Forelimb muscle (tissue), 1 donor: Measurements from ENCODE around the gene ZNF536. TPM values are rescaled to one million over a fixed set of nuclear protein-coding genes. Genes with fewer than 3 reads are reported as not detected.
"Not testable (repeated sequence)": the region's sequence is repeated elsewhere in the genome, so short reads cannot be mapped to it uniquely, and the experiment has no call there.

ENCODE experiments used
- DNase-seq: peaks from one replicate; pipeline ENCODE4 v3.0.0-alpha.2; 2013; ENCODE audit warnings: low read depth
- polyA plus RNA-seq: library from polyadenylated mRNA; unstranded; fragments of 120-200 nt; gene quantifications from one replicate; pipeline ENCODE4 v1.2.1, GENCODE V29; 2013; ENCODE audit not compliant: insufficient read length

Gene ZNF536
- polyA plus RNA-seq, 1 donor: 2.3 TPM

DNA sequence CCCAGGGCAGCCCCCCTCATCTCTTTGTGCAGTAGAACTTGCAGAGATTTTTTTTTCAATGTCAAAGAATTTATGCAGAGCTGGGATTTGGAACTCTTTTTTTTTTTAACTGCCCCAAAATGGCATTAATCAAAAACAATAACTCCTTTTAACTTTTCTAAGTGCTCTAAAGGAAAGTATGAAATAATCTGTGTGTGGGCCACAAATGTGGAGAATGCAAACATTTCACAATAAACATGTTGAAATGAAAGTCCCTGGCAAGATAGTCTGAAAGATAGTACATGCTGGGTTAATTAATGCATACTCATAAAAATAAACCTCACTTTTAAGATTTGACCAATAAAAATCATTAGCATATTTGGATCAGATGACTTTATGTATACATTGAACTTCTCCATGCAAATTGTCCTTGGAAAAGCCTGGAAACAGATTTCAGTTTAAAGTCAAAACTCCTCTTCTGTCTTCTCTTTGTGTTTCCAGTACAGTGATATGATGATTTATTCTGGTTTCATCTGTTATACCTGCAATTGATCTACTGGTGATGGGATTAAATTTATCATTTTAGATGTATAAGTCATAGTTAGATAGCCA lies 30.5 kb upstream of the ZNF536 start:
- DNase-seq: no peak

DNA sequence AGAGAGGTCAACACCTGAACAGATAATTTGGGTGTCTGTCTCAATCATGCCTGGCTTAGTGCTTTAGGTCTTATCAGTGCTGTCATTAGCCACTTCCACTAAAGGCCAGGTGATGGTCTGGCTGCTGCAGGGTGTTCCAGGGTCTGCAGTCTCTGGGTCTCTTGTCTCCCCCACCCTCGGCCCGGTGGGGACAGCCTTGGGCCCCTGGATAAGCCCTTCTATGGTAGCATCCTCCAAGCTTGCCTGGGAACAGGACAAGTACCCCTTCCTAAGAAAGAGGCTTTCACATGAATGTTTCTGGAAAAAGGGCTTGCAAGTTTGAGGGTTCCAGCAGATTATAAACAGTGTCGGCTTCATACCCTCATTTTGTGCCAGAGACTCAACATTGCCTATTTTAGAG lies 29.3 kb upstream of the ZNF536 start:
- no peak for DNase-seq

- DNase-seq: no peak
Observed at GRCh38 chr19:30344446-30345425, 27.4 kb upstream of the ZNF536 start.

- DNase-seq: no peak
Observed at GRCh38 chr19:30345686-30346085, 26.5 kb upstream of the ZNF536 start.

DNA sequence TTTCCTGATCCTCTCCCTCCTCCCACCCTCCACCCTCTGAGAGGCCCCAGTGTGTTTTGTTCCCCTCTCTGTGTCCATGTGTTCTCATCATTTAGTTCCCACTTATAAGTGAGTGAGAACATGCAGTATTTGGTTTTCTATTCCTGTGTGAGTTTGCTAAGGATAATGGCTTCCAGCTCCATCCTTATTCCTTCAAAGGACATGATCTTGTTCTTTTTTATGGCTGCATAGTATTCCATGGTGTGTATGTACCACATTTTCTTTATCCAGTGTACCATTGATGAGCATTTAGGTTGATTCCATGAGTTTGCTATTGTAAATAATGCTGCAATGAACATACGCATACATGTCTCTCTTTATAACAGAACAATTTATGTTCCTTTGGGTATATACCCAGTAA lies 25.7 kb upstream of the ZNF536 start:
- not testable (repeated sequence) for DNase-seq

DNA sequence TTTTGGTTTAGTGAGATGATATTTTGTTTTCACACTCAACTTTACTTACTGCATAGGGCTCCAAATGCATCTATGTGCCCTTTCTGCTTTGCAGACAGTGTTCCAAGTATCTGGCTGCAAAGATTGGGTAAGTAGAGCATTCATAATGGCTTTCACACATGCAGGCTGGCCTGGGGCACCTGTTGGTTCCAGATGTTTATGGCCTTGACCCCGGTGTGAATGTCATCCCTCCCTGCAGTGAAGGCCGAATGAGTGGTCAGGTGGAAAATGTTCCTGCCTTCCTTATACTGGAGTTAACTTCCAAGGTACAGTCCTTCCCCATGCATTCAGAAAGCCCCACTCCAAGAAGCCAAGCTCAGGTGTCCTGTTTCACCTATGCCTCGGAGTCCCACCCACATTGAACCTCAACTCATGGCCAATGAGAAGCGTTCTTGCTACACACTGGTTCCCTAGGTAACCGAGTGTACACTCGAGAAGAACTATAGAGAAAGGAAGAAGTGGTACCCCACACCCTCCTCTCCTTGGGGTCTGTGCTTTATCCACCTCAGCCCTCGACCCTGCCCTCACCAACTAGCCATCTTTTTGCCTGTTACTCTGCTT lies 23.0 kb upstream of the ZNF536 start:
- no peak for DNase-seq

- DNase-seq: no peak
Observed at GRCh38 chr19:30350692-30351663, 21.2 kb upstream of the ZNF536 start.

GRCh38 chr19:30351774-30352173 lies 20.4 kb upstream of the ZNF536 start:
- no peak for DNase-seq

DNA sequence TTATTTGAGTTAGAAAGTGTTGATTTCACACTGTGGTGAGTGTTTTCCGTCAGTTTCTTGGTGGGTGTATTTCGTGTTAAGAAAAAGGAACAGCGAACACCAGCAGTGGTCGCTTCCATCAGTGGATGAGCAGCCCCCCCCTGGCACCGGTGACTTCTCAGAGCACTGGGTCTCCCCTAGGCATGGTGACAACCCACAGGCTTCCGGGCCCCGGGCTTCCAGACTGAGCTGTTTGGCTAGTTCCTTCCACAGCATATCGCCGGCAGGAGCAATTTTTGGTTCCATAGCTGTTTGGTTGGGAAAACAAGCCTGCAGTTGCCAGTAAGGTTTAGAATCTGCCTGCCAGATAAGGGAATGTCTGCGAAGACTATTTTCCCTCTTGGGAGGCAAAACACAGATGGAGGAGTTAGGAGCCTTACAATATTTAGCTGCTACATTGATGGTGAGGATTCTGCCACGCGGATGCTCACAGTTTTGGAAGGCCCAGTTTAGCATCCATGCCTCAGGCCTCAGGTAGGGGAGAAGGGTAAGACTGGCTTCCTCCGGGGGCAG lies 18.7 kb upstream of the ZNF536 start:
- DNase-seq: no peak

- no peak for DNase-seq
Observed at GRCh38 chr19:30355586-30355985, 16.6 kb upstream of the ZNF536 start.

DNA sequence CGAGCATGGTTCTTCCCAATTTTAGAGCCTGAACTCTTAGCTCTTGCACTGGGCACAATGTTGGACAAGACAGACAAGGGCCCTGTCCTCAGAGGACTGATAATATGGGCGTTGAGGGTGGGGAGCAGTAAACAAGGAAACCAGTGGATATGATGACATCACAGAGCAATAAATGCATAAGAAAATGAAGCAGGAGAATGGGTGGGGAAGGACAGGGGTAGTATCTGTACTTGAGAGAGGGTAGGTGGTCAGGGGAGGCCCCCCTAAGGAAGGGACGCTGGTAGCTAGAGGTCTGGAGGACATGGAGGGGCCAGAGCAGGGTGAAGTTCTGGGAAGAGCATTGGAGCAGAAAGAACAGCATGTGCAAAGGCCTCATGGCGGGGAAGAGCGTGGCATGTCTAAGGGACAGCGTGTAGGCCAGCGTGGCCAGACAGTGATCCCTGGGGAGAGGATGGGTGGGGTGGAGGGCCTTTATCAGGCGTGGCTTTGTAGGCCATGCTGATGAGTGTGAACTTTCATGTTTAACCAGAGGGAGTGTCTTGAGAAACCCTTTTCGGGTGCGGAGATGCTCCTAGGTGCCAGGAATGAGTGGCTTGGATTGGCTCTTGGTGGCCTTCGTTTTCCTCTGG lies 15.1 kb upstream of the ZNF536 start:
- no peak for DNase-seq

- no peak for DNase-seq
Observed at GRCh38 chr19:30357580-30357954, 14.6 kb upstream of the ZNF536 start.

DNA sequence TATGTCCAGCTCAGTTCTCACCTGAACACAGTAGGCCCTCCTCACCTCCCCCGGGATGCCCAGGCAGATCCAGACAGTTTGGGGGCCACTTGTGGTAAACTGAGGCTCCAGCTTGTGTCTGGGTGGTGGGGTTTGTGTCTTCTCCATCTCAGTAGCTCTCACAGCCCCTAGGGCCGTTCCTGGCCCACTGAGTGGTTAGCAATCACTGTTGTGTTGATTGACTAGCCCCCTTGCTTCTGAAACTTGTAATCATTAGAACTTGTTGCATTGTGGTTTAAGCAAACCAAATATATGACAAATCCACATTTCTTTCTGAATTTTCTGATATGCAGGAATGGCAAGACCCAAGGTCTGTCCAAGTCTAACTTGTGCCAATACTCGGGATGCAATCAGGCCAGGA lies 13.9 kb upstream of the ZNF536 start:
- no peak for DNase-seq

DNA sequence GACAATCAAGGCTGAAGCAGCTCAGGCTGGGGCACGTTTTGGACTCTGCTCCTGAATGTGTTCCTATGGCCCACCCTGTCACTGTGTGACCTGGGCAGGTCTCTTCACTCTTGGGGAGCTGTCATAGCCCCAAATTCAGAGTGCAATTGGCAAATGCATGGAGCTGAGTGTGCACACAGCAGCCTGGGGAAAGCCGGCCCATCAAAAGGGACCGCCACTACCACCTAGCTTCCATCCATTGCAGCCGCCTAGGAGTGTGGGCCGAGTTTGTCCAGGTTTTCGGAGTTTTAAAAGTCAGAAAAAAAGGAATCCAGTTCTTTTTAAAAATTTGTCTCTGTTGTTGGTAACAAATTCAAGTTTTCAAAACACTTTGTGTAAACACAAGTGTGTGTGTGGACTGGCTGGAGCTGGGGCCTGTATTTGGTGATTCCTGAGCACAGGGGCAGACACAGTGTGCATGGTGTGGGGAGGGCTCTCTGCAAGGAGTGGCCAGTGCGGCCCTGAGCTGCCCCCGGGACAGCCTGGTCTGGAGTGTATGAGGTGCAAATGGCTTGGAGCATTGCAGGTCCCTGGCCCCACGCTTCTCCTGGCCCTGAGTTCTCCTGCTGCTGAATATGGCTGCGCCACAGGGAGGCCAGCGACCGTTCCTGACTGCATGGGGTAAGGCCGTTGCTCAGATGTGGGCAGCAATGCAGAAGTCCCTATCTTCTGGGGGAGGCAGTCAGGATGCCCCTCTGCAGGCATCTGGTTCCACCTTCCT lies 13.2 kb upstream of the ZNF536 start:
- DNase-seq: no peak

DNA sequence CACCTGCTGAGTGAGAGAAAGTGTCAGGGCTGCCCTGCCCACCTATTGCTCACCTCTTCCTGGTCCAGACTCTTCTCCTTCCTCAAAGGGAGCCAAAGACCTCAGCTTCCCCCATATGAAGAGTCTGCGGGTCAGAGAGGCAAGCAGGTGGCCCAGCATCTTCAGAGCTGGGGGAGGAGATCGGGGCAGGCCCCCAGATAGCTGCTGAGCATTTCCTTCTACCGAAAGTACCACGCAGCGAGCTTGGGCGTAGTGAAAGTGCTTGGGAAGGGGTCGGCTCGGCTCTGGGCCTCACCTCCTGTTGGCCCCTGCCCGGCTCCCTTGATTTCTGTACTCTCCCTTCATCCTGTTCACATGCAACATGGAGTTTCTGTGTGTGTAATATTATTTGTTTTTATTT lies 12.2 kb upstream of the ZNF536 start:
- DNase-seq: no peak

GRCh38 chr19:30360376-30361106 lies 11.6 kb upstream of the ZNF536 start:
- no peak for DNase-seq

DNA sequence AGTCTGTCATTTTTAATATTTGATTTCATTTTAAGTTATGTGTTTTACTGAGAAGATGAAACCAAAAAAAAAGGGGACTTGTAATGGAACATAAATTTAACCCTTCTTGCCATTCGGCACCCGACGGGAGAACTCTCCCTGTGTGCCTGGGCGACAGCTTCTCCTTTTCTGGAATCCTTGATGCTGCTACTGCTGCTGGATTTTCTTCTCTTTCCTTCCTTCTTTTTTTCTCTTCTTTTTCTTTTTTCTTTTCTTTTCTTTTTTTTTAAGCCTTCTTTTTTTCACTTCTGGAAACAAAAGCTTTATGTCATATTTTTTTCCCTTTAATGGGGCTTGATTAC lies 11.1 kb upstream of the ZNF536 start:
- DNase-seq: no peak

DNA sequence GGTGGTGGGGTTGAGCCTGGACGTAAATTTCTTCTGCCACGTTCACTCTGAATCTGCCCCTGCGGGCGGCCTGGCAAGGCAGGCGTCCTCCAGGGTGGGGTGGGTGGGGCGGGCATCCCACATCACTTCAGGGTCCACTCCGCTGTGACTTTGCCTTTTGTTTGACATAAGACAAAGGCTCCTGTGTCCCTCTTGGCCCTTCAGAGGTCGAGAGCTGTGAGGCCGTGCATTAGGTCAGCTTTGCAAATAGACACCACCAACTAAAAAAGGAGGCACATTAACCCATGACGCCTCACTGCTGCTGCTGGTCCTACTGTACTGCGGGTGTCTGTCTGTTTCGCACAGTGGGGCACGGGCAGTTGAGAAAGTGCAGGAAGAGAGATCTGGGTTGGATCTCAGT lies 10.5 kb upstream of the ZNF536 start:
- DNase-seq: no peak

GRCh38 chr19:30362156-30362754 lies 9.9 kb upstream of the ZNF536 start:
- no peak for DNase-seq
